GM18499 (cell line): ENCODE data around the gene ANXA8.

Experiments used
- ATAC-seq: cut with Tn5 transposase; IDR thresholded peaks from one replicate; pipeline ENCODE4 v1.9.1; 2021; ENCODE audit warnings: moderate number of reproducible peaks; ENCODE audit not compliant: insufficient read depth, unreplicated experiment

The ANXA8 gene

DNA sequence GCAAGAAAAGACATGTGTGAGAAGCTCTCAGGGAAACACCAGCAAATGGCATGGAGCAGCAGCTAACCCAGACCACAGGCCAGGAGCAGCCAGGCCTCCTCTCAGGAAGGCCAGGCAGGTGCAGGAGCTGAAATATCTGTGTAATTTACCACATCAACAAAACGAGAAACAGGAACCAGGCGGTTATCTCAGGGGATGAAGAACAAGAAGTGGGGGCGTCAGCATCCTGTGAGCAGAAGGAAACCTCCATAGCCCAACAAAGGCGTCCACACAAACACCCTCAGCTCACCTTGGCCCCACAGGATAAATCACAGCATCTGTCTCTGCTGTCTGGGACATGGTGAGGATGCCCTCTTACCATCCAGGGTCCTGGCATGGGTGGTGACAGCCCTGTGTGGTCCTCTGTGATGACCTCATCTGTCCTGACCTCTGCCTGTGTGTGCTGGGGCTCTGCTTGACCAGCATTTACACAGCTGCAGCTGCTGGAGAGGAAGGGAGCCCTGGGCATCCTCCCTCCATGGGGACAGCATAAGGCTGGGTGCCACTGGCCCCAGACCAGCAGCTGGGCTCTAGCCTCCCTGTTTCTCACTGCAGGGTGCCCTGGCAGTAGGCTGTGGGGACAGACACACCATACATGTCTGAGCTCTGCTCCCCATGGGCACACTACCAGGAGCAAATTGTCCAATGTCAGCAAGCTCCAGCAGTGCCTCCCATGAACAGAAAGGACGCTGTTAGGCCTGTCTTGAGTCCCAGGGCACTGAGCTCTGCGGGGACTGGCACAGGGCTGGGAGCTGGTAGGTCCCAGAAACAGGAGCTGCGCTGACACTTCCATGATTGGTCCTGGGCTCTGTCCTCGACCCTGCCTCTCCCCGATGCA is 34.6 kb downstream of the ANXA8 start:
- no peak for ATAC-seq

DNA sequence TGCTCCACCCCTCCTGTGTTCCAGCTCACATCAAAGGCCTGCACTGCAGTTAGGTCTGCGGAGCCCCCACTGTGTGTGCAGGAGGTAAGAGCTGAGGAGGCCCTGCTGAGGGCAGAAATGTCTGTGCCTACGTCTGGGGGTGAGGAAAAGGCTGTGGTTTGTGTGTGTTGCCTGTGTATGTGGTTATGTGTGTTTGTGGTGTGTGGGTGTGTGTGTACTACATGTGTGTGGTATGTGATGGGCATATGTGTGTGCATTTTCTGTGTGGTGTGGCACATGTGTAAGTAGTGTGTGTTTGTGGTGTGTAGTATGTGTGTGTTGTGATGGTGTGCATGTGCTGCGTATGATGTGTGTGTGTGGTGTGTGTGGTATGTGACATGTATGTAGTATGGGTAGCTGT is 36.2 kb downstream of the ANXA8 start:
- ATAC-seq, result no peak

- no peak for ATAC-seq
Observed at GRCh38 chr10:47447209-47447608, 36.7 kb downstream of the ANXA8 start.

- no peak for ATAC-seq
Observed at GRCh38 chr10:47445720-47446119, 38.2 kb downstream of the ANXA8 start.

- ATAC-seq, result no peak
Observed at GRCh38 chr10:47444047-47444446, 39.9 kb downstream of the ANXA8 start.

- ATAC-seq, result no peak
Observed at GRCh38 chr10:47443145-47443544, 40.8 kb downstream of the ANXA8 start.

DNA sequence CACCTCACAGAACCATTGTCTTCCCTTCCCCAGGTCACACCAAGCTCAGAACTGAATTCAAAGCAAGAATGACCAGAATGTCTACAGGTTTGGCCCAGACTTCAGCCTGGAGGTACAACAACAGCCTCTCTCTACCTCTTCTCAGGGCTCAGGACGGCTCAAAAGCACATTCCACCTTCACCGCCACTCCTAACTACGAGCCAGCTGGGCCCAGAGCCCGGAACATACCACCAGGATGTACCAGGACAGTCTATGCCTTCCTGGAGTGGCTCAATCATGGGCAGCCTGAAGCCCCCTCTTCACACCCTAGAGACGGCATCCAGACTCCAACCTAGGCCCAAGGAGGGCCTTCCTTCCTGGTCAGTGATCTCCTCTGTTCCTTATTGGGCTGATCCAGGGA is 41.6 kb downstream of the ANXA8 start:
- ATAC-seq, result no peak

GRCh38 chr10:47441938-47442337 is 42.0 kb downstream of the ANXA8 start:
- ATAC-seq, result no peak

GRCh38 chr10:47440207-47440606 is 43.7 kb downstream of the ANXA8 start:
- ATAC-seq, result no peak

GRCh38 chr10:47438857-47439474 is 44.9 kb downstream of the ANXA8 start:
- no peak for ATAC-seq

DNA sequence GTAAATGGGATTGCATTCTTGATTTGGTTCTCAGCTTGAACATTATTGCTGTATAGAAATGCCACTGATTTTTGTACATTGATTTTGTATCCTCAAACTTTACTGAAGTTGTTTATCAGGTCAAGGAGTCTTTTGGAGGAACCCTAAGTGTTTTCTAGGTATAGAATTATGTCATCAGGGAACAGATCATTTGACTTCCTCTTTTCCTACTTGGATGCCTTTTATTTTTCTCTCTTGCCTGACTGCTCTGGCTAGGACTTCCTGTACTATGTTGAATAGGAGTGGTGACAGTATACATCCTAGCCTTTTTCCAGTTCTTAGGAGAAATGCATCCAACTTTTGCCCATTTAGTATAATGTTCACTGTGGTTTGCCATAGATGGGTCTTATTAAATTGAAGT is 48.8 kb downstream of the ANXA8 start:
- no peak for ATAC-seq

- ATAC-seq, result no peak
Observed at GRCh38 chr10:47425813-47426419, 58.0 kb downstream of the ANXA8 start.

GRCh38 chr10:47424231-47424630 is 59.7 kb downstream of the ANXA8 start:
- no peak for ATAC-seq

DNA sequence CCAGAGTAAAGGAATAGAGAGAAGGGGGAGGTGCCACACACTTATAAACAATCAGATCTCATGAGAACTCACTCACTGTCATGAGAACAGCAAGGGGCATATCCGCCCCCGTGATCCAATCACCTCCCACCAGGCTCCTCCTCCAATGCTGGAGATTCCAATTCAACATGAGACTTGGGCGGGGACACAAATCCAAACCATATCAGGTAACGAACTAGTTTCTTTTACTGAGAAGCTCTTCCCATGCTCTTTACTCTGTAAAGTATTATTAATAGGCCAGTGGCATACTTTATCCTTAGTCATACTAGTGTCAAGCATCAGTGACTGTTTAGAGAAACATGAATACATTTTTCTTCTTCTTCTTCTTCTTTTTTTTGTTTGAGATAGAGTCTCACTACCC is 60.4 kb downstream of the ANXA8 start:
- ATAC-seq, result no peak

GRCh38 chr10:47421057-47421952 is 62.6 kb downstream of the ANXA8 start:
- no peak for ATAC-seq

- no peak for ATAC-seq
Observed at GRCh38 chr10:47420305-47421056, 63.4 kb downstream of the ANXA8 start.

DNA sequence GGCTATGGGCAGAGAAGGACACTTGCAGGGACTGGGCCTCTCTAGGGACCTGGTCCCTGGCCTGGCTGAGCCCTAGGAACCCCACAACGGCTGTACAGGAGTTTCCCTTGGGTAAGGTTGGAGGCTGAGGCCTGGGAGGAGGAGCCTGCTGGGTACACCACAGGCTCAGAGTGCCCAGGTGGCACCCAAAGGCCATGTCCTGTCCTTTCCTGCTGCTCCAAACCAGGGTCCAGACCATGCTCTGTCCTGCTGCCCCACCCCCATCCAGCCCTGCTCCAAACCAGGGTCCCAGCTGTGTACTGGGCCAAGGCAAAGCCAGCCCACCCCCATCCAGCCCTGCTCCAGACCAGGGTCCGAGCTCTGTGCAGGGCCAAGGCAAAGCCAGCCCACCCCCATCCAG is 64.5 kb downstream of the ANXA8 start:
- no peak for ATAC-seq

DNA sequence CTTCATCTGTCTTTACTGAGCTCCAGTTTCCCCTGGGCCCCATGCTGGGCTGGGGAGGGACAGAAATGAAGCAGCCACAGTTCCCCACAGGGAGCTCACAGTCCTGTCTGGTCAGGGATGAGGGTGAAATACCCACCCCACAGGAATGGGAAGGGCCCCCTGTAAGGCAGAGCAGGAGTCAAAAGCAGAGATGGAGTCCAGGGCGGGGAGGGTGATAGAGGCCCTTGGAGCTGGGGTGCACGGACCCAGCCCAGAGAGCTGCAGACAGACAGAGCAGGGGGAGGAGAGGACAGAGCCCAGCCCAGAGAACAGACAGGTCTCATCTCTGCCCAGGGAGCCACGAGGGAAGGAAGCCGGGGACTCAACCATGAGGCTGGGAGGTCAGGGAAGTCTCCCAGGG is 64.9 kb downstream of the ANXA8 start:
- no peak for ATAC-seq

DNA sequence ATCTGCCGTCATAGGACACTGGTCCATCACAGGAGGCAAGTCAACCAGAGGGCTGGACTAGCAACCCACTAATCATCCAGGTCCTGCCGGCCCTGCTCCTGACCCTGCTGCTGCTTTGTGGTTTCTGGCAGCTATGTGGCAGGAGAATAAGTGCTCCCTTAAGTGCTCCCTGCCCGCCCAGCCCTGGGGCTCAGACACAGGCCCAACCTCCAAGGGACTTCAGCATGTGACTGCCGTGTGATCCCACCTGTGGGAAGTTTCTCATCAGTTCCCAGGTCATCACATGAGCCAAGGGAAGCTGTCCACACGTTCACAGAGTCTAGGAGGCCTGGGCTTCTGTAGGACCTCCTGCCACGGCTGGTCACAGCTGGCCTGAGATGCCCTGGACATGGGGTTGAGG is 65.6 kb downstream of the ANXA8 start:
- no peak for ATAC-seq
